ENCODE measurements around the gene CLEC6A. TPM values are rescaled to one million over a fixed set of nuclear protein-coding genes. Genes with fewer than 3 reads are reported as not detected.
"Not testable (repeated sequence)": the region's sequence is repeated elsewhere in the genome, so short reads cannot be mapped to it uniquely, and the experiment has no call there.

Gene CLEC6A
- total RNA-seq, 8 experiments from 2014 or later: 0.11 TPM; not detected in 7

DNA sequence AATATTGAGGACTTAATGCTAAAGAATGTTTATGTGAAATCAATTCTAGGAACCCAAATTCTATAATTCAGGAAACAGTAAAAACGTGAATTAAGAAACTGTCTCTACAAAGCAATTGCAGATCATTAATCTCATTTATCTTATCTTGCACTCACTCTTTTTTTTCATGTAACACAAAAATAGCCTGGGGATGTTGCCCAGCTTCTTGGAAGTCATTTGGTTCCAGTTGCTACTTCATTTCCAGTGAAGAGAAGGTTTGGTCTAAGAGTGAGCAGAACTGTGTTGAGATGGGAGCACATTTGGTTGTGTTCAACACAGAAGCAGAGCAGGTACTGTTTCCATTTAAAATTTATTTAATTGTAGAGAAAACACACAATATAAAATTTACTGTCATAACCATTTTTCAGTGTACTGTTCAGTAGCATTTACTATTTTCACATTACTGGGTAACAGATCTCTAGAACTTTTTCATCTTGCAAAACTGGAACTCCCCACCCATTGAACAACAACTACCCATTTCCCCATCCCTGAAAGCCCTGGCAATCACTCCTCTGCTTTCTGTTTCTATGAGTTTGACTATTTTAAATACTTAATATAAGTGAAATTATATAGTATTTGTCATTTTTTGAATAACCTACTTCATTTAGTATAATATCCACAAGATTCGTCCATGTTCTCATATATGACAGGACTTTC is 9.7 kb downstream of the CLEC6A start:
- Histone ChIP-seq H3K4me3 (no peak overlapping the region), H3K4me1 (replicated peaks in 1 of 2) (no peaks in the 10 kb centered on the region), H3K27ac (no peak overlapping the region)
- no peak for ATAC-seq (replicated peaks in 6 of 8)
- WGBS, 10 experiments: 0 to 57% (median 17%) methylated on average over 1 to 2 of the region's 2 CpGs
- in situ Hi-C loops (cut with MboI; ENCODE audit: low pct_unique_long_range_greater_than_20kb in 2 of 9, low sequenced_read_pairs in 9 of 9, unreplicated experiment in 9 of 9): no loop called here

DNA sequence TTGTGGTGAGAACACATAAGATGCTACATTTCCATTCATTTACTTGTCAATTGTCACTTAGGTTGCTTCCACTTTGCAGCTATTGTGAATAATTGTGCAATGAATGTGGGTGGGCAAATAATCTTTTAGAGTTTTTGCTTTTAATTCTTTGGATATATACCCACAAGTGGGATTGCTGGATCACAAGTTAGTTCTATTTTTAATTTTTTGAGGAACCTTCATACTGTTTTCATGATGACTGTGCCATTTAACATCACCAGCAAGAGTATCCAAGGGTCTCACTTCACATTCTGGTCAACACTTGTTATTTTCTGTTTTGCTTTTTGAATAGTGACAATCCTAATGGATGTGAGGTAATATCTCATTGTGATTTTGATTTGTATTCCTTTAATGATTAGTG is 10.5 kb downstream of the CLEC6A start:
- H3K27ac ChIP-seq: no peak overlapping the region
- no peak overlapping the region for H3K4me3 ChIP-seq
- ATAC-seq (replicated peaks in 6 of 8): no peak
- no peaks in the 10 kb centered on the region for H3K4me1 ChIP-seq (replicated peaks in 1 of 2)
- in situ Hi-C loops (cut with MboI; ENCODE audit: low pct_unique_long_range_greater_than_20kb in 2 of 9, low sequenced_read_pairs in 9 of 9, unreplicated experiment in 9 of 9): no loop called here

DNA sequence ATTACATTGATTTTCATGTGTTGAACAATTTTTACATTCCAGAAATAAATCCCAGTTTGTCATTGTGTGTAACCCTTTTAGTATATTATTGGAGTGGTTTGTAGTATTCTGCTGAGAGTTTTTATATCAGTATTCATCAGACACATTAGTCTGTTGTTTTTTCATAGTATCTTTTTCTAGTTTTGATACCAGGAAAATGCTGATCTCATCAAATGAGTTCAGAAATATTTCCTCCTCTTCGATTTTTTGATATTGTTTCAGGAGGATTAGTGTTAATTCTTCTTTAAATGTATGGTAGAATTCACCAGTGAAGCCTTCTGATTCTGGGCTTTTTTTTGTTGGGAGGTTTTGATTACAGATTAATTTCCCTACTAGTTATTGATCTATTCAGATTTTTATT is 15.3 kb downstream of the CLEC6A start:
- no peak for ATAC-seq (replicated peaks in 6 of 8)
- Histone ChIP-seq H3K4me3 (no peak overlapping the region), H3K27ac (no peak overlapping the region), H3K4me1 (replicated peaks in 1 of 2) (peaks cover 6% of the 10 kb centered on the region in 2 donors)
- WGBS, 10 experiments: 0 to 90% (median 18%) methylated on average over 1 of the region's 1 CpG
- in situ Hi-C loops (cut with MboI; ENCODE audit: low pct_unique_long_range_greater_than_20kb in 2 of 9, low sequenced_read_pairs in 9 of 9, unreplicated experiment in 9 of 9): no loop called here

DNA sequence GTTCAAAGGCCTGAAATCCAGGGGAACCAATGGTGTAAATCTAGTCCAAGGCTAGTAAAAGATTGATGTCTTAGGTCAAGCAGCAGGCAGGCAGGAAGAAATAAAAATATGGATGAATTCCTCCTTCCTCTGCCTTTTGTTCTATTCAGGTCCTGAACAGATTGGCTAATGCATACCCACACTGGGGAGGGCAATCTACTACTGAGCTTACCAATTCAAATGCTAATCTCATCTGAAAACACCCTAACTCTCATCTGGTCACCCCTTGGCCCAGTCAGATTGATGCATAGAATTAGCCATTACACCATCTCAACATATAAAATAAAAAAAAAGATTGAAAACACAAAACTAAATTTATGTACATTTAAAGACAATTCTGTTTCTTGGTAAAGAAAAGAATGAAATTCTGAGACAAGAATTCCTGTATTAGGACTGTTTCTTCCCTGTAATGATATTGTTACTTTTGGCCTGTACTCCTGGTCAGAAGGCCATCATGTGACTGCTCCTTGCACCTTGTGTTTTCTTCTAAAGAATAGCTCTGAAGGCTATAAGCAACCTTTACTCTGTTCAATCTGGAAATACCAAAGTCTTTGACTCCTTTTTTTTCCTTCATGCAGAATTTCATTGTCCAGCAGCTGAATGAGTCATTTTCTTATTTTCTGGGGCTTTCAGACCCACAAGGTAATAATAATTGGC is 19.9 kb downstream of the CLEC6A start:
- no peak overlapping the region for H3K27ac ChIP-seq
- in situ Hi-C loops (cut with MboI; ENCODE audit: low pct_unique_long_range_greater_than_20kb in 2 of 9, low sequenced_read_pairs in 9 of 9, unreplicated experiment in 9 of 9): no loop called here
- ATAC-seq (replicated peaks in 6 of 8): peak in 3 of 8 experiments; percentile 43 to 67 (median 67)
- H3K4me3 ChIP-seq: no peak overlapping the region
- peaks cover 6% of the 10 kb centered on the region in 2 donors for H3K4me1 ChIP-seq (replicated peaks in 1 of 2)

DNA sequence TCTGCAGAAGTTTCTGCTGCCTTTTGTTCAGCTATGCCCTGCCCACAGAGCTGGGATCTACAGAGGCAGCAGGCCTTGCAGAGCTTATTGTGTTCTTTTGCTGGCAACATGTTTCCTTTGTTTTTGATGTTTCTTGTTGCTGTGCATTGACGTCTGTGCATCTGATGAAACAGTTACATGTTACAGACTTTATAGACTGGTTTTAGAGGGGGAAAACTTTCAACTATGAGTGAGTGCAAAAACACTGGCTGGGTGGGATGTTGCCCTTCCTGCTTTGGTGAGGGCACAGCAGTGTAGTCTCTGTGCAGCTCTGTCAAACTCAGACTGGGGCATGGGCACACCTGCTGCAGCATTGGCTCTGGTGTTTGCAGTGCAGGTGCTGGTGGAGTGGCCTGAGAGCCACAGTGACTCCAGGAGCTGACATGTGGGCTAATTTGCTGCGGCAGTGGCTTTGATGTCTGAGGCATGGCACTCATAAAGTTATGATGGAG is 26.9 kb downstream of the CLEC6A start:
- Histone ChIP-seq H3K27ac (peak overlapping the region in 1 of 2 donors; percentile 19), H3K4me1 (replicated peaks in 1 of 2) (peaks cover 0 to 9% of the 10 kb centered on the region in 2 donors), H3K4me3 (no peak overlapping the region)
- peak in 5 of 8 experiments; percentile 27 to 68 (median 56) for ATAC-seq (replicated peaks in 6 of 8)
- 0 to 80% (median 27%) methylated on average over 1 to 2 of the region's 2 CpGs; no CpG with 5 or more reads in 6 of the 10 experiments for WGBS, 10 experiments
- in situ Hi-C loops (cut with MboI; ENCODE audit: low pct_unique_long_range_greater_than_20kb in 2 of 9, low sequenced_read_pairs in 9 of 9, unreplicated experiment in 9 of 9): no loop called here

DNA sequence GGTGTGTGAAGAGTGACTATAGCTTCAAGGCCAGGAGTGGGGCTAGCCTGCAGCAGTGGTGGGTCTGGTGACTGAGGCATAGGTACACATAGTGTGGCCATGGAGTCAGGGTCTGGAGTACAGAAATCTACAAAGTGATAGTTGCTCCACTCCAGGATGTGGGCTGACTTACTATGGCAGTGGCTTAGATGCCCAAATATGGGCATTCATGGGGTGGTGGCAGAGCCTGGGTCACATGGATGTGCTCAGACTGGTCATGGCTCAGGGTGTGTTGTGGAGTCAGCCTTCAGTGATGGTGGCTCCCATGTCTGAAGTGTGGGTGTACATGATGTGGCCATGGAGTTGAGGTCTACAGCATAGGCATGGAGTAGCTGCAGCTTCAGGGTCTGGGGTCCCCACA is 27.3 kb downstream of the CLEC6A start:
- H3K4me3 ChIP-seq: no peak overlapping the region
- H3K27ac ChIP-seq: no peak overlapping the region
- no peak for ATAC-seq (replicated peaks in 6 of 8)
- in situ Hi-C loops (cut with MboI; ENCODE audit: low pct_unique_long_range_greater_than_20kb in 2 of 9, low sequenced_read_pairs in 9 of 9, unreplicated experiment in 9 of 9): no loop called here
- peaks cover 0 to 9% of the 10 kb centered on the region in 2 donors for H3K4me1 ChIP-seq (replicated peaks in 1 of 2)

DNA sequence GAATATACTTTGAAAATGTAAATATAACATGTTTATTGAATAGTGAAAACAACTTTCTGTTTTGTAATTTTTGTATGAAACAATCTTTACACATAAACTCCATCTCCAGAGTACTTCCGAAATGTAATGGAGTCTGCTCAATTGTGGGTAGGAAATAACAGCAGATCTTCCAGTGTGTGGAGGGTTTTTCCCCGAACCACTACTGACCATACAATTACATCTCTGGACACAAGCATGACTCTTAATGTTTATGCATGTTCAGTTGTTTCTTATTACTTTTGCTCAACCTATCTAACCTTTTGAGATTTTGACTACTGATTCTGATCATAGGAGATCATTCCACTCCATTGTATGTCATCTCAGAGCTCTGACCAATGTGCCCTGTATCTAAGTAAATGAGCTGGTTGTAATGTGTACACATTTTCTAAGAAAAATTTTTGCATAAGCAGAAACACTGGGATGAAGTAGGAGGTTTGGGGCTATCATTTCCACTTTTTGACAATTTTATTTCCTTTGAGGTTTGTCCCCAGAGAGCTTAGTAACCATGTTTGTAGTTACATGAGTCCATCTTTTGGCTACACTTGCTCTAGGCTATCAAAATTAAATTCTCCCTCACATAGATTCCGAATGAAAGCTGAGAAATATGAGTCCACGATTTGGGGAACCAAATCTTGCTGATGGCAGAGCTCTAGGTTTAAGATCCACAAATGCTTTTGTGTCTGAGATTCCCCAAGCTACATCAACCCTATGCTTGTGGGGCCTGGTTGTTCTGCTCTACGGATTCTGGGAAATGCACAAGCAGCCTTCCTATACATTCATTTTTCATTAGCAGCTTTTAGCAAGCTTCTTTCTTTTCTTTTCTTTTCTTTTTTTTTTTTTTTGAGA is 36.1 kb downstream of the CLEC6A start:
- in situ Hi-C loops (cut with MboI; ENCODE audit: low pct_unique_long_range_greater_than_20kb in 2 of 9, low sequenced_read_pairs in 9 of 9, unreplicated experiment in 9 of 9): no loop called here
- Histone ChIP-seq H3K27ac (no peak overlapping the region), H3K4me3 (no peak overlapping the region), H3K4me1 (replicated peaks in 1 of 2) (peaks cover 0 to 8% of the 10 kb centered on the region in 2 donors)
- WGBS, 10 experiments: 0 to 100% (median 71%) methylated on average over 1 to 5 of the region's 5 CpGs
- ATAC-seq (replicated peaks in 6 of 8): no peak

DNA sequence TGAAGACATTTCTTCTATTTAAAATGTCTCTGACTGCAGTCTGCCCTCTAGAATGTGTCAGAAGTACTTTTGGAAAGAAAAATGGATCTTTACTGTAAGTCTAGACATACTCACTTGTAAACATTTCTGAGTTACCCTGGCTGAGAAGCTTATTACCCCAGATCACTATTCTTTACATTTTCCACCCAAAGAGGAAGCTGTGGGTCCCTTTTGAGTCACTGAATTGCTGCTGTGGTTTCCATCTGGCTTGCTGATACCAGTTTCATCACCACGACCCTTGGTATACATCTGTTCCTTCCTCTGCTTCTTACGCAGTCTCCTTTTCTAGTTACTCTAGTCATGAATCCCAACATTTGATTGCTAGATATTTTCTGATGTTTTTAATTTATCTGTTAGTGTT is 37.3 kb downstream of the CLEC6A start:
- ATAC-seq (replicated peaks in 6 of 8): no peak

DNA sequence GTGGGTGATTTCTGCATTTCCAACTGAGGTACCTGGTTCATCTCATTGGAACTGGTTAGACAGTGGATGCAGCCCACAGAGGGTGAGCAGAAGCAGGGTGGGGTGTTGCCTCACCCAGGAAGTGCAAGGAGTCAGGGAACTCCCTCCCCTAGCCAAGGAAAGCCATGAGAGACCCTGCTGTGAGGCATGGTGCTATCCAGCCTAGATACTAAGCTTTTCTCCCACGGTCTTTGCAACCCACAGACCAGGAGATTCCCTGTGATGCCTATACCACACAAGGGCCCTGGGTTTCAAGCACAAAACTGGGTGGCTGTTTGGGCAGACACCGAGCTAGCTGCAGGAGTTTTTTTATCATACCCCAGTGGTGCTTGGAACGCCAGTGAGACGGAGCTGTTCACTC is 39.9 kb downstream of the CLEC6A start:
- H3K27ac ChIP-seq; H3K4me1 ChIP-seq (replicated peaks in 1 of 2); in situ Hi-C loops (cut with MboI; ENCODE audit: low pct_unique_long_range_greater_than_20kb in 2 of 9, low sequenced_read_pairs in 9 of 9, unreplicated experiment in 9 of 9); H3K4me3 ChIP-seq; ATAC-seq (replicated peaks in 6 of 8): not testable (repeated sequence)
- WGBS, 10 experiments: 0 to 93% (median 76%) methylated on average over 1 to 2 of the region's 4 CpGs; no CpG with 5 or more reads in 6 of the 10 experiments

More for the DNA sequence above, 37.3 kb downstream of the CLEC6A start:
- Histone ChIP-seq H3K4me1 (replicated peaks in 1 of 2) (peaks cover 0 to 8% of the 10 kb centered on the region in 2 donors), H3K4me3 (no peak overlapping the region), H3K27ac (no peak overlapping the region)
- in situ Hi-C loops (cut with MboI; ENCODE audit: low pct_unique_long_range_greater_than_20kb in 2 of 9, low sequenced_read_pairs in 9 of 9, unreplicated experiment in 9 of 9): no loop called here
- 0 to 100% (median 75%) methylated on average over 1 to 2 of the region's 2 CpGs; no CpG with 5 or more reads in 3 of the 10 experiments for WGBS, 10 experiments

DNA sequence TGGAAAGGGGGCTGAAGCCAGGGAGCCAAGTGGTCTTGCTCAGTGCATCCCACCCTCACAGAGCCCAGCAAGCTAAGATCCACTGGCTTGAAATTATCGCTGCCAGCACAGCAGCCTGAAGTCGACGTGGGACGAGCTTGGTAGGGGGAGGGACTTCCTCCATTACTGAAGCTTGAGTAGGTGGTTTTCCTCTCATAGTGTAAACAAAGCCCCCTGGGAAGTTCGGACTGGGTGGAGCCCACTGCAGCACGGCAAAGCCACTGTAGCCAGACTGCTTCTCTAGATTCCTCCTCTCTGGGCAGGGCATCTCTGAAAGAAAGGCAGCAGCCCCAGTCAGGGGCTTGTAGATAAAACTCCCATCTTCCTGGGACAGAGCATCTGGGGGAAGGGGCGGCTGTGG is 40.3 kb downstream of the CLEC6A start:
- ATAC-seq (replicated peaks in 6 of 8): peak in 1 of 8 experiments; percentile 11
- H3K4me3 ChIP-seq; H3K4me1 ChIP-seq (replicated peaks in 1 of 2); H3K27ac ChIP-seq; in situ Hi-C loops (cut with MboI; ENCODE audit: low pct_unique_long_range_greater_than_20kb in 2 of 9, low sequenced_read_pairs in 9 of 9, unreplicated experiment in 9 of 9): not testable (repeated sequence)
- WGBS, 10 experiments: 0 to 100% (median 45%) methylated on average over 1 to 6 of the region's 7 CpGs; no CpG with 5 or more reads in 4 of the 10 experiments

DNA sequence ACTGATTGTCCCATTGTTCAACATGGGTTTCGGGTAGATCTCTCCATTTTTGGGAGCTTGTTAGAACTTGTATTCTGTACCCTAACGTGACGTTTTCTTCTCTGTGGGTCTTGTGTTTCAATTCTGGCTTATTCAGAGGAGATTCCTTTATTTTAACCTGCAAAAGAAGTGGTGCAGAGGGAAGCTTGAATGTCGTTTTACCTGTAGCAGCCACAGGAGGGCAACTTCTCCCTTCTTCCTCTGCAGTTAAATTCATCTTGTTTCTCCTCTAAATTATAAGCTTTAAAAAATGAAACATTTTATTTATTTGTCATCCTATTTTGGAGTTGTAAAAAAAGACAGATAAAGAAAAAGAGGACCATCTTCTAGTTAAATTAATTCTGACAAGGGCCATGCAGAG is 43.9 kb downstream of the CLEC6A start:
- 0 to 83% (median 28%) methylated on average over 1 to 4 of the region's 4 CpGs for WGBS, 10 experiments
- no peak for ATAC-seq (replicated peaks in 6 of 8)
- no peak overlapping the region for H3K4me3 ChIP-seq
- in situ Hi-C loops (cut with MboI; ENCODE audit: low pct_unique_long_range_greater_than_20kb in 2 of 9, low sequenced_read_pairs in 9 of 9, unreplicated experiment in 9 of 9): no loop called here
- H3K27ac ChIP-seq: no peak overlapping the region
- peaks cover 0 to 8% of the 10 kb centered on the region in 2 donors for H3K4me1 ChIP-seq (replicated peaks in 1 of 2)

DNA sequence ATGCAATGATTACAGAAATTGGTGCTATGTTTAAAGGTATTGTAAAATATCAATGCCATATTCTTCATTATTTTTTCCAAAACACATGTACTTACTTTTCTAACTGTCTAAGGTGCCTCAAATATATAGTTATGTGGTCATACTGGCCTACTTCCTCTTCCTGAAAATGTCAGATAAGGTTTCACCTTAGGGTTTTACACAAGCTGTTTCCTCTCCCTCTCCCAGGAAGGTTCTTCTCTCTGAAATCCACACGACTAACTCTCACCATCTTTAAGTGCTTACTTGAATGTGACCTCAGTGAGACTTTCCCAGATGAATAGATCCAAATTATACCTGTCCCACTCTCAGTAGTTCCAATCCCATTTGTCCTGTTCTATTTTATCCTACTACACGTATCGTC is 46.0 kb downstream of the CLEC6A start:
- ATAC-seq (replicated peaks in 6 of 8): no peak
- no peak overlapping the region for H3K27ac ChIP-seq
- 13 to 85% (median 63%) methylated on average over 1 to 3 of the region's 3 CpGs; no CpG with 5 or more reads in 1 of the 10 experiments for WGBS, 10 experiments
- in situ Hi-C loops (cut with MboI; ENCODE audit: low pct_unique_long_range_greater_than_20kb in 2 of 9, low sequenced_read_pairs in 9 of 9, unreplicated experiment in 9 of 9): no loop called here
- H3K4me1 ChIP-seq (replicated peaks in 1 of 2): peaks cover 0 to under 1% of the 10 kb centered on the region in 2 donors
- no peak overlapping the region for H3K4me3 ChIP-seq

DNA sequence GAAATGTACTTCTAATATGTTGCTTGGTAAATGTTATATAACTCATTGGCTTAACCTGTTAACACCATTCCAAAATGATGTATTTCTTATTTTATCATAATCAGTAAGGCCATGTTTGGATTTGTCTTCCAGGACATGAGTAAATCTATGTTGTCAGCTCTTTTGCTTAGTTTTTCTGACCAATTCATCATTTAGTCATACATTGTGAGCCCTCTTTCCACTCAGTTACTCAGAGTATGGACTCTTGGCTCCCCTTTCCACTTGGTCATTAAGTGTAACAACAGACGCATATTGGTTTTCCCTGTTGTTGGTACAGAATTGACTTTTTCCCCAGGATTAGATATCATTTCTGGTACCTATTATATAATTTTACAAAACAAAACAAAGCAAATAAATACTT is 48.6 kb downstream of the CLEC6A start:
- WGBS, 10 experiments: 67 to 100% (median 86%) methylated on average over 1 of the region's 1 CpG; no CpG with 5 or more reads in 3 of the 10 experiments
- ATAC-seq (replicated peaks in 6 of 8): no peak
- Histone ChIP-seq H3K27ac (no peak overlapping the region), H3K4me1 (replicated peaks in 1 of 2) (no peaks in the 10 kb centered on the region), H3K4me3 (no peak overlapping the region)
- in situ Hi-C loops (cut with MboI; ENCODE audit: low pct_unique_long_range_greater_than_20kb in 2 of 9, low sequenced_read_pairs in 9 of 9, unreplicated experiment in 9 of 9): no loop called here

Measured in motor neuron (in vitro differentiated cells).